MCF 10A (cell line): ENCODE results near the gene GNG4. TPM values are rescaled to one million over a fixed set of nuclear protein-coding genes. Genes with fewer than 3 reads are reported as not detected.

Source experiments
- BruUV-seq: library from RNA; stranded (reverse); fragments of 400-500 nt; replicated peaks from 2 replicates; lab custom pipeline; 2021; lab: Mats Ljungman, UMichigan
- CTCF ChIA-PET: fragments of 300-600 bp; sonication (Branson Sonifier 250); formaldehyde crosslinking; extraction: SDS; loops from one replicate; lab custom pipeline; 2021; ENCODE audit warnings: antibody characterized with exemption, inconsistent platforms; lab: Yijun Ruan, JAX
- POLR2A ChIA-PET: fragments of 300-600, 350-650 bp; sonication (Branson Sonifier 250); formaldehyde crosslinking; extraction: SDS; loops from one replicate; lab custom pipeline; 2020; ENCODE audit warnings: antibody characterized with exemption, inconsistent platforms; lab: Yijun Ruan, JAX
- DNase-seq: peaks from one replicate; pipeline ENCODE4 v3.0.0-alpha.2; 2018; ENCODE audit not compliant: unreplicated experiment
- H3K27ac Mint-ChIP-seq: one replicate; pipeline ENCODE4 v1.8.0; 2022; ENCODE audit warnings: mild to moderate bottlenecking, low read depth, mixed read lengths; ENCODE audit not compliant: unreplicated experiment
- H3K27me3 Mint-ChIP-seq: one replicate; pipeline ENCODE4 v1.8.0; 2022; ENCODE audit warnings: mixed read lengths; ENCODE audit not compliant: insufficient read depth, unreplicated experiment
- H3K36me3 Mint-ChIP-seq: one replicate; pipeline ENCODE4 v1.8.0; 2022; ENCODE audit warnings: mild to moderate bottlenecking, moderate library complexity, mixed read lengths; ENCODE audit not compliant: insufficient read depth, unreplicated experiment
- H3K4me1 Mint-ChIP-seq: one replicate; pipeline ENCODE4 v1.8.0; 2022; ENCODE audit warnings: mixed read lengths; ENCODE audit not compliant: insufficient read depth, unreplicated experiment
- H3K4me3 Mint-ChIP-seq: one replicate; pipeline ENCODE4 v1.8.0; 2022; ENCODE audit warnings: mild to moderate bottlenecking, moderate library complexity, mixed read lengths; ENCODE audit not compliant: unreplicated experiment
- H3K9me3 Mint-ChIP-seq: one replicate; pipeline ENCODE4 v1.8.0; 2022; ENCODE audit warnings: mixed read lengths; ENCODE audit not compliant: unreplicated experiment
- intact Hi-C: fragments of 100-400 bp; cut with micrococcal nuclease; formaldehyde crosslinking; loops from 2 replicates; pipeline ENCODE4 v1.14.1; 2022
- total RNA-seq: library from RNA; stranded (reverse); gene quantifications from 2 replicates; pipeline ENCODE4 v1.2.3, GENCODE V29; 2022
- TF ChIP-seq, protein P1 (sequence below): fragments of 200-600 bp; IDR thresholded peaks from one replicate; pipeline ENCODE4 v1.8.0; 2022; ENCODE audit warnings: antibody characterized with exemption, mild to moderate bottlenecking; ENCODE audit not compliant: unreplicated experiment

The GNG4 gene
- total RNA-seq, 1 experiment from 2014 or later, result 3.0 TPM

DNA sequence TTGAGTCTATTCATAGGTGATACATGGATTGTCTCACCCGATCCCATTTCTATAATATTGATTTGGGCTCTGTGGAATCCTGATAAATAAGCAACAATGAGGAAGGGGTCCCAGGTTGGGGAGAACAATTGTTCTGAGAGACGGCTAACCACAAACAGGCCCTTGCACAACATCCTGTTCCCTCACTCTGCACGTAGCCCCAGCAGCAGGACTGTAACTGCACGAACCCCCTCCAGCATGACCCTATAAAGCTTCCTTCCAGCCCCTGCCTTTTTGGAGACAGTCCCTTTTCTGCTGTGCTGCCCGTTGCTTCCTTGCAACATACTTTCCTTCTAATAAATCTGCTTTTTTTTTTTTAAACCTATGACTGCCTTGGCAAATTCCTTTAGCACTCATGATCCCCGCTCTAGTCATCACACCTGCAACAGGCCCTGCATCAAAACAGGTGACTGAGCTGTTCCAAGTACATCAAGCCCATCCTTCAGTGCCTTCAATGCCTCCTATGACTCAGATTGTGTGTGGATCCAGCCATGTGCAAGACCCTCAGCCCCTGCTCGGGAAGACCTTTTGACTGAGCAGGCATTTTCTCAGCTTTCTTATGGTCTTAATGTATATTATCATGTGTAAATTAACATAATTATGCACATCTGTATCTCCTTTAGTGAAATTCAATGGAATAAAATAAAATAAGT lies 81.6 kb downstream of the GNG4 start:
- CTCF ChIA-PET, result interaction anchor here (0.9 to 2.0 kb wide), 2 partner anchors 8 to 54 kb away, joined by 3 to 5 read pairs; no protein-coding TSS in a partner anchor
- TF ChIP-seq, protein P1, sequence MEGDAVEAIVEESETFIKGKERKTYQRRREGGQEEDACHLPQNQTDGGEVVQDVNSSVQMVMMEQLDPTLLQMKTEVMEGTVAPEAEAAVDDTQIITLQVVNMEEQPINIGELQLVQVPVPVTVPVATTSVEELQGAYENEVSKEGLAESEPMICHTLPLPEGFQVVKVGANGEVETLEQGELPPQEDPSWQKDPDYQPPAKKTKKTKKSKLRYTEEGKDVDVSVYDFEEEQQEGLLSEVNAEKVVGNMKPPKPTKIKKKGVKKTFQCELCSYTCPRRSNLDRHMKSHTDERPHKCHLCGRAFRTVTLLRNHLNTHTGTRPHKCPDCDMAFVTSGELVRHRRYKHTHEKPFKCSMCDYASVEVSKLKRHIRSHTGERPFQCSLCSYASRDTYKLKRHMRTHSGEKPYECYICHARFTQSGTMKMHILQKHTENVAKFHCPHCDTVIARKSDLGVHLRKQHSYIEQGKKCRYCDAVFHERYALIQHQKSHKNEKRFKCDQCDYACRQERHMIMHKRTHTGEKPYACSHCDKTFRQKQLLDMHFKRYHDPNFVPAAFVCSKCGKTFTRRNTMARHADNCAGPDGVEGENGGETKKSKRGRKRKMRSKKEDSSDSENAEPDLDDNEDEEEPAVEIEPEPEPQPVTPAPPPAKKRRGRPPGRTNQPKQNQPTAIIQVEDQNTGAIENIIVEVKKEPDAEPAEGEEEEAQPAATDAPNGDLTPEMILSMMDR, result no peak
- POLR2A ChIA-PET, result interaction anchor here (0.6 to 1.0 kb wide), 4 partner anchors 12 to 137 kb away, joined by 3 to 5 read pairs (median 4); no protein-coding TSS in a partner anchor
- H3K4me3 Mint-ChIP-seq, result no peak overlapping the region
- no peaks in the 10 kb centered on the region for H3K4me1 Mint-ChIP-seq
- intact Hi-C loops, result no loop called here
- no peak overlapping the region for H3K27ac Mint-ChIP-seq
- no TSS peak for BruUV-seq
- no peaks in the 10 kb centered on the region for H3K36me3 Mint-ChIP-seq
- DNase-seq, result no peak
- H3K27me3 Mint-ChIP-seq, result no peaks in the 10 kb centered on the region
- H3K9me3 Mint-ChIP-seq, result no peaks in the 10 kb centered on the region

DNA sequence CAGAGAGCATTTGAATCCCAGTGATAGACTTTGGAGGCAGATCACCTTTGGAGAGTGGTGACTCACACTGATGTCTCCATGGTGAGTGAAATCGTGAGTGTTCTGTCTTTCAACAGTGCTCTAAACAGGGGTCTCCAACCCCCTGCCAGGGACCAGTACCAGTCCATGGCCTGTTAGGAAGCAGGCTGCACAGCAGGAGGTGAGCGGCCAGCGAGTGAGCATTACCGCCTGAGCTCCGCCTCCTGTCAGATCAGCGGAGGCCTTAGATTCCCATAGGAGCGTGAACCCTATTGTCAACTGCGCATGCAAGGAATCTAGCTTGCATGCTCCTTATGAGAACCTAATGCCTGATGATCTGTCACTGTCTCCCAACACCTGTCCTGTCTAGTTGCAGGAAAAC lies 83.5 kb downstream of the GNG4 start:
- H3K36me3 Mint-ChIP-seq, result no peaks in the 10 kb centered on the region

DNA sequence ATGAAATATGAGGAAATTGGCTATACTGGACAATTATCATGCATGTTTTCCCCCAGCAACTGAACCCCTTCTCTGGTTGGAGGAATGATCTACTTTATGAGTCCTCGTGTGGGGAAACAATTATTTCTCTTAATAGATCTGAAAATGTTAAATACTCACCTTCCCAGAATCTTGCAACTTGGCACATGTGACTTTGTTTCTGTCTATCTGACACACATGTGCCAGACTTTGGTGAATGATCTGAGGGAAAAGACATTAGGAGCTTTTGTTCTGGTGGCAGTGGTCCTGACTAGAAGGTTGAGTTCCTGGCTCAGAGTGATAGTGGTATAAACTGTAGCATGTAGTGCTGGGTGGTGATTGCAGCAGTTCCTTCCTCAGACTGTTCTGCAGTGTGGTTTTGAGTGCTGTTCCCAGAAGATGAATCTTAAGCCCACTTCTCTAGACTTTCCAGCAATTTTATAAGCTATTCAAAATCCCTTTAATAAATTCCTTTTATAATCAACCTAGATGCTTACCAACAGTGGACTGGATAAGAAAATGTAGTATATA lies 86.0 kb downstream of the GNG4 start:
- POLR2A ChIA-PET, result no interaction called here
- Mint-ChIP-seq H3K27me3 (no peaks in the 10 kb centered on the region), H3K9me3 (no peaks in the 10 kb centered on the region), H3K4me3 (no peak overlapping the region), H3K27ac (no peak overlapping the region), H3K36me3 (no peaks in the 10 kb centered on the region), H3K4me1 (no peaks in the 10 kb centered on the region)
- no TSS peak for BruUV-seq
- DNase-seq, result no peak
- TF ChIP-seq, protein P1, result no peak
- intact Hi-C loops, result no loop called here
- CTCF ChIA-PET, result interaction anchor here (0.8 to 1.2 kb wide), 3 partner anchors 18 to 409 kb away, joined by 3 read pairs; no protein-coding TSS in a partner anchor

More for the DNA sequence above, 83.5 kb downstream of the GNG4 start:
- BruUV-seq, result no TSS peak
- ChIA-PET CTCF (interaction anchor here (0.6 to 2.0 kb wide), 5 partner anchors 14 to 290 kb away, joined by 3 to 5 read pairs (median 3); no protein-coding TSS in a partner anchor), POLR2A (interaction anchor here (1.6 kb wide), 1 partner anchor 38 kb away, joined by 3 read pairs; no protein-coding TSS in a partner anchor)
- Mint-ChIP-seq H3K4me1 (no peaks in the 10 kb centered on the region), H3K9me3 (no peaks in the 10 kb centered on the region), H3K27ac (no peak overlapping the region), H3K4me3 (no peak overlapping the region), H3K27me3 (no peaks in the 10 kb centered on the region)
- TF ChIP-seq, protein P1, result no peak
- no peak for DNase-seq
- intact Hi-C loops, result no loop called here

DNA sequence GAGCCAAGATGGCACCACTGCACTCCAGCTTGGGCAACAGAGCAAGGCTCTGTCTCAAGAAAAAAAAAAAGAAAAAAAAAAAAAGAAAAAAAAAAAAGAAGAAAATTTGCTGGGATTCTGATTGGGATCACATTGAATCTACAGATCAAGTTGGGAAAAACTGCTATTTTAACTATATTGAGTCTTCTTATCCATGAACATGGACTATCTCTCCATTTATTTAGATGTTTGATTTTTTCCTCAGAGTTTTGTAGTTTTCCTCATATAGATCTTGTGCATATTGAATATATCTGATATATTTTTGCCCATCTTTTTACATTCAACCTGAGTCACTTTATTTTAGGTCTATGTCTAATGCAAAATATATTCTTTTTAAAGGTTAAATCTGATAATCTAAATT lies 87.0 kb downstream of the GNG4 start:
- H3K27ac Mint-ChIP-seq, result no peak overlapping the region
- no peaks in the 10 kb centered on the region for H3K36me3 Mint-ChIP-seq
- no TSS peak for BruUV-seq
- DNase-seq, result no peak
- intact Hi-C loops, result no loop called here
- ChIA-PET POLR2A (interaction anchor here (0.6 kb wide), 1 partner anchor 158 kb away, joined by 4 read pairs; no protein-coding TSS in a partner anchor), CTCF (no interaction called here)
- H3K9me3 Mint-ChIP-seq, result no peaks in the 10 kb centered on the region
- H3K27me3 Mint-ChIP-seq, result no peaks in the 10 kb centered on the region
- H3K4me3 Mint-ChIP-seq, result no peak overlapping the region
- H3K4me1 Mint-ChIP-seq, result no peaks in the 10 kb centered on the region
- TF ChIP-seq, protein P1, result no peak
